GM12878 (cell line): Measurements from ENCODE around the gene KCNK7.

ENCODE experiments used
- BHLHE40 ChIP-seq, 2 experiments: fragments of 450-650 bp in 1 of 2; IDR thresholded peaks; 2 replicates each; pipeline ENCODE4 v1.6.1; 2011 to 2017; ENCODE audit warnings: low read depth in 2 of 2, borderline replicate concordance in 1 of 2, improper control_type of control experiment in 1 of 2, low read length in 1 of 2, mild to moderate bottlenecking in 1 of 2
- CTCF ChIP-seq, 3 experiments: IDR thresholded peaks in 2 of 3; conservative IDR thresholded peaks in 1 of 3; 2 replicates each; pipeline ENCODE4 v1.5.1; 2011; ENCODE audit warnings: low read depth in 3 of 3, low read length in 3 of 3, mild to moderate bottlenecking in 3 of 3, control low read depth in 2 of 3, moderate library complexity in 2 of 3, inconsistent platforms in 1 of 3, mixed read lengths in 1 of 3; ENCODE audit not compliant: control insufficient read depth in 2 of 3, insufficient read depth in 1 of 3; ENCODE audit errors: extremely low read depth in 1 of 3
- EP300 ChIP-seq, 2 experiments: fragments of 150-350 bp in 1 of 2; IDR thresholded peaks; 2 replicates each; pipeline ENCODE4 v1.6.1; 2011 to 2012; ENCODE audit warnings: low read depth in 2 of 2, low read length in 2 of 2, borderline replicate concordance in 1 of 2, improper control_type of control experiment in 1 of 2, inconsistent platforms in 1 of 2; ENCODE audit not compliant: control insufficient read depth in 1 of 2
- POLR2A ChIP-seq: IDR thresholded peaks from 2 replicates; pipeline ENCODE4 v1.6.1; 2011; ENCODE audit warnings: low read depth, mild to moderate bottlenecking, low read length
- RELA ChIP-seq: fragments of 450-650 bp; IDR thresholded peaks from 2 replicates; pipeline ENCODE4 v1.8.0; 2014; ENCODE audit warnings: borderline replicate concordance; ENCODE audit not compliant: partially characterized antibody
- SUZ12 ChIP-seq: fragments of 200-600 bp; sonication (generic); IDR thresholded peaks from one replicate; pipeline ENCODE4 v1.6.1; 2018; ENCODE audit warnings: antibody characterized with exemption, mild to moderate bottlenecking; ENCODE audit not compliant: unreplicated experiment
- TCF12 ChIP-seq: IDR thresholded peaks from 2 replicates; pipeline ENCODE4 v1.6.1; 2011; ENCODE audit warnings: low read depth, mild to moderate bottlenecking, low read length
- ZNF687 ChIP-seq: fragments of 450-650 bp; IDR thresholded peaks from 2 replicates; pipeline ENCODE4 v1.6.1; 2017; ENCODE audit warnings: mild to moderate bottlenecking, moderate library complexity

GRCh38 chr11:65640483-65641296, 45.1 kb upstream of the KCNK7 start:
- TF ChIP-seq SUZ12 (no peak), POLR2A (no peak; the same call in none of the 2 replicates), ZNF687 (peak; percentile 60), EP300 (IDR thresholded peaks at IDR 0.05; ENCODE audit: borderline replicate concordance in 1 of 2, control insufficient read depth in 1 of 2, low read depth in 2 of 2, low read length in 2 of 2) (no peak), CTCF (IDR thresholded peaks at IDR 0.05 in 2 of 3, conservative IDR thresholded peaks at IDR 0.05 in 1 of 3; ENCODE audit: control insufficient read depth in 2 of 3, extremely low read depth in 1 of 3, insufficient read depth in 1 of 3, low read depth in 3 of 3, low read length in 3 of 3) (no peak), TCF12 (no peak), BHLHE40 (IDR thresholded peaks at IDR 0.05; ENCODE audit: borderline replicate concordance in 1 of 2, low read depth in 2 of 2, low read length in 1 of 2) (0 out of 4 replicates have a peak, but pooled peaks of 1 of the 2 experiments have one; percentile 20), RELA (no peak)
